ENCODE measurements around the gene SH2D2A.

DNA sequence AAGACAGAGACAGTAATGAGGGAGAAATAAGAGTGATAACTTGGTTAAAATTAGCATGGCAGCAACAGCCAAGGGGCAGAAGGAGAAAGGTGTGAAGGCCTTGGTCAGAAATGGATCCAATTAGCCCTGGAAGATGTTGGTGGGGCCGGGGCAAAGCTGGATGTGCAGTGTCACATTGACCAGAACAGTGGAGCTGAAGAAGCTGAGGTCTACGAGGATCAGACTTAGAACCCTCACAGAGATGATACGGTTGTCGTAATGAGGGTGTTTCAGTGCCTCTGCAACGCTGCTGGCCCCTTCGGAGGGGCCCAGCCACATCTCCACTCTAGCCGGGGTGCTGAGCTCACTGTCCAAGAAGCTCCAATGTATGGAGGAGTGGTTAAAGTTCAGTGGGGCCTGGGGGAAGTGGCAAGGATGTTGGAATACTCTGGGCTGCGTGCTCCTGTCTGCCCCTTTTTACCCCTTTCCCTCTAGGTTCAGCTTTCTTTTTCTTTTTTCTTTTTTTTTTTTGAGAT is 14.2 kb downstream of the SH2D2A start:
- TF ChIP-seq EP300 (IDR thresholded peaks at IDR 0.05) (no peak), POLR2AphosphoS5 (IDR thresholded peaks at IDR 0.05) (no peak), POLR2A (IDR thresholded peaks at IDR 0.05) (no peak)

Measured in stomach (tissue), 4 donors.